Cerebellar cortex (tissue), 1 donor: ENCODE data around the gene SYNE1.
A peak's percentile ranks its signal among the peaks of the same experiment; 100 is the strongest.
"Not testable (repeated sequence)": the region's sequence is repeated elsewhere in the genome, so short reads cannot be mapped to it uniquely, and the experiment has no call there.

ENCODE experiments used
- DNase-seq: peaks from one replicate; pipeline ENCODE4 v3.0.0-alpha.2; 2015; ENCODE audit warnings: low spot score

The SYNE1 gene

DNA sequence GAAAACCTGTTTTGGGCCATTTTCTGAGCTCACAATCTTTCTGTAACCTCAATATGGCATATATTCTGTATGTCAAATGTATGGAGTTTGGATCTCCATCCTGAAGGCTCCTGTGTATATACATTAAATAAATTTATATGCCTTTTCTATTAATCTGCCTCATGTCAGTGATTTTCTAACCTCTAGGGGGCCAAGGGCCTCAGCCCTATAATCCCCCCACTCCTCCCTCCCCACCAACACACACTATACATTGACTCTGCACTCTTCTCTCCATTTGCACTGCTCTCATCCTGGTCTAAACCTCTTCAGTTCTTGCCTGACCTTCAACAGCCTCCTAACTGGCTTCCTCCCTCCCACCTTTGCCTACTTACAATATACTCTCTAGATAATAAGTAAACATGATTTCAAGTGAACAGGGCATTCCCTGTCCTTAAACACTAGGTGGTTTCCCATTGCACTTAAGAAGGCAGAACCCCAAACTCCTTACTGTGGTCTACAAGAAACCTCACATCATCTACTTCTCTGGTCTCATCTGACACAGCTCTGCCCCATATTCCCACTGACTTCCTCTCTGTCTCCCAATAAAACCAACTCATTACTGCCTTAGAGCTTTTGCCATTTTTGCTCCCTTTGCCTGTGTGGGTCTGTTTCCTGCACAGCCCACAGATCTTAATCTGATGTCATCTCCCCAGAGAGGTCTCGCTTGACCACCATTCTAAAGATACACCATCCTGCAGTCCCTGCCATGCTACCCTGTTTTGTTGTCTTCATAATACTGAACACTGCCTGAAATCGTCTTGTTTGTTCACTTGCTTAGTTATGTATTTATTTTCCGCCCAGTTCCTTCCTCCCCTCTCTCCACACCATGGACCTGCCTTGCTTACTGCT is 213.7 kb downstream of the SYNE1 start:
- no peak for DNase-seq

- DNase-seq = not testable (repeated sequence)
Observed at GRCh38 chr6:152421496-152421895, 215.7 kb downstream of the SYNE1 start.

DNA sequence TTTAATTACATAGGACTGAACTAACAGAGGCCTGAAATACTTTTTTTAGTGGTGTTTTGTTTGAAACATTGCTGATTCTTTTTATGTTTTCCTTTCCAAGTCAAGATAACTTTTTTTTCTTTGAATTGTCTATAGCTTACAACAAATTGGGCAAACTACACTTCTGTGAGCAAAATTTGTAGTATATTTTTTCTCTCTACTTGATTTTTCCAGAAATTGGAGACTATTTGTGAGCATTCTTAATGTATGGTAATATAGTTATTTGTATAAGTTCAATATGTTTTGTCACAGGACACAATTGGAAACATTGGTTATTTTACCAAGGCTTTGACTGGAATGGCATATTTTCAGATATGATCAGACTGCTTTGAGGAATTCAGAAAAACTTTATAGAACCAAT is 216.5 kb downstream of the SYNE1 start:
- DNase-seq = no peak

DNA sequence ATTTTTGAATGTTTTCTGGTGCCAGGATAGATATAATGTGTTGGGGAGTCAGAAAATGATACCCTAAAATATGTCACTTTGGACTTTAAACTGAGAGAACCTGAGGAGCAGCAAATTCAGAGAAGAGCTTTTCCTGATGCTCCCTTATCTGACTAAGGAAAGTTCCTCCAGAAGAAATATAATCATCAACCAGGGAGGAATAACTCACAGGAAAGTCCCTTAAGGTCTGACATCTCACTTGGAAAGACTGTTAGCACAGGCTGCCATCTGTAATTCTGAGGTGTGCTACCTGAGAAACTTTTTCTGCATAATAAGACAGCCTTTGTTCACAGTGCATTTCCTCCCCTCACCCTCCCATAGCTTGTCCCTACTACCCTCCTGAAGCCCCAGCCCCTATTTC is 218.6 kb downstream of the SYNE1 start:
- DNase-seq = no peak

DNA sequence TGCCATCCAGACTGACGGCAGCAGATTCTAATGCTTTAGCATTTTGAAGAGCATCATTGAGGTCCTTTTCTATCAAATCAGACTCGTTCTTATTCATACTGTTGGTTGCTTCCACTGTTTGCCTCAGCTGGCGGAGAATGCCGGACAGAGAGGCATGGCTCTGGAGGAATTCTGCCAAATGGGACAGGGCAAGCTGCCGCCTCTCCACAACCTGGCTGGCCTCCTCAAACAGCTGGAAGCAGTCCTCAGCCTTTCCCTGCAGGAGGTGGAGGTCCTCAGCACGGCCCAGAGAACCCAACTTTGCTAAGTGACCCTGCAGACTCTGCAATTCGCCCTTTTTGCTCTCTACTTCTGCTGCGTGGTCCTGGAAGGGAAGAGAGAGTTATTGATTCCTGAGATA is 220.5 kb downstream of the SYNE1 start:
- peak; percentile 34 for DNase-seq

- DNase-seq = no peak
Observed at GRCh38 chr6:152404936-152405595, 232.1 kb downstream of the SYNE1 start.

DNA sequence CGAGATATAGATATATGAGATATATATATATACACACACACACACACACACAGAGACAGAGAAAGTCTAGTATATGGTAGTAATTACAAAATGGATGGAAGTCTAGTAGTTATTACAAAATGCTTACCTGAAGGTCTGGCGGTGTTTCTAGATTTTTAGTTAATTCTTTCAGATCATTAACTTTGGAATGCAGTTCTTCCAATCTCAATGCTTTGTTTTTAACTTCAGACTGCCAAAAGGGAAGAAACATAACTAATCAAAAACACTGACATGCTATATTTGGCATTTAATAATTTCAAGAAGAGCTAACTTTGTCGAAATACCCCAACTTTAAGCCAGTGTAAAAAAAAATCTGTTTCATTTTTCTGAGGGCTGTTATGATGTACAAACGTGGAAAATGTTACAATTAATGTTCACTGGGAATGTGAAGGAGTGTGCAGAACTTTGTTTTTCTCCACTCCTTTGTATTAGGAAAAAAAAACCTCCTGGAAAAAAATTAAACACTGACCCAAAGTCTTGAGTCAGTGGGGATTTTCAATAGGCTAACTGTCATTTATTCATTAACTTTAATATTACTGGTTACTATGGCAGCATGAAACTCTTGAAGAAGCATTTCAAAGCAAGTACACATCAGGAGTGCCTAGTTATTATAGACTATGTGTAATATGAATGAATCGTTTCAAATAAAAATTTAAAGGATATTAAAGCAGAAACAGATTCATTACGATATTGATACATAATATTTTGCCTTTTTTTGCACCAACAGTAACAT is 232.9 kb downstream of the SYNE1 start:
- DNase-seq = no peak

- DNase-seq = no peak
Observed at GRCh38 chr6:152402791-152403190, 234.4 kb downstream of the SYNE1 start.

DNA sequence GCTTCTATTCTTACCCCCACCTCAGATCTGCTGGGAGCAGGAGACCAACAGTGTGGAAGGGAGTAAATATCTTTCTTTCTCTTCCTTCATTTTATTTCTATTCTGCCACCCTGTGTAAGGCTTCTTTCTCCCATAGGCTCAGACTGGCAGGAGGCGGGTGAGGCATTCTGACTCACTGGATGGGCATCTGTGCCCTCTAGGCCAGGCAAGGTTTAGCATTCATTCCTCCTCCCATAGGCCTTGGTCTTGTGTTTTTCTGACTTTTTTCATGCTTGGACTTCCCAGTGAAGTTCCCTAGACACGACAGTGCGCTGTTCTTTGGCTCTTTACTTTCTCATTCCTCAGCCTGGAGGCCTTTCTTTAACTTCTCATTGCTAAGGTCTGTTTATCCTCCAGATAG is 235.2 kb downstream of the SYNE1 start:
- DNase-seq = no peak

GRCh38 chr6:152399399-152399798 is 237.8 kb downstream of the SYNE1 start:
- no peak for DNase-seq

GRCh38 chr6:152398993-152399392 is 238.2 kb downstream of the SYNE1 start:
- DNase-seq = no peak

- no peak for DNase-seq
Observed at GRCh38 chr6:152398316-152398715, 238.8 kb downstream of the SYNE1 start.

DNA sequence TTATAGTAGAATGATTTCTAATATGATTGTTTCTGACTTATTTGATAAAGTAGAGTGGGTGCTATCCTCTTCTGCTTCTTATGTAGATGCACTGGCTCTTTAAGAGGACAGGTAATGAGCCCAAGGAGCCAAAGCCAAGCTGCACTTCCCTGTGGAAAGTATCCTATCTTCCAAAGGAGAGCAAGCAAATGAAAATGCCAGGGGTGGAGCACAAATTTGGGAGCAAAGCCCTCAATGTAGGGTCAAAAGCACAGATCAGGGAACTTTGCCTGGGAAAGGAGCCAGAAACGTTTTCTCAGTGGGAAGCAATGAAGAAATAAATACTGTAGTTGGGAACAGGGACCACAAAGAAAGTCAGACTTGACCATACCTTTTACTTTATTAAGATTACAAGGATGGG is 242.9 kb downstream of the SYNE1 start:
- DNase-seq = no peak

DNA sequence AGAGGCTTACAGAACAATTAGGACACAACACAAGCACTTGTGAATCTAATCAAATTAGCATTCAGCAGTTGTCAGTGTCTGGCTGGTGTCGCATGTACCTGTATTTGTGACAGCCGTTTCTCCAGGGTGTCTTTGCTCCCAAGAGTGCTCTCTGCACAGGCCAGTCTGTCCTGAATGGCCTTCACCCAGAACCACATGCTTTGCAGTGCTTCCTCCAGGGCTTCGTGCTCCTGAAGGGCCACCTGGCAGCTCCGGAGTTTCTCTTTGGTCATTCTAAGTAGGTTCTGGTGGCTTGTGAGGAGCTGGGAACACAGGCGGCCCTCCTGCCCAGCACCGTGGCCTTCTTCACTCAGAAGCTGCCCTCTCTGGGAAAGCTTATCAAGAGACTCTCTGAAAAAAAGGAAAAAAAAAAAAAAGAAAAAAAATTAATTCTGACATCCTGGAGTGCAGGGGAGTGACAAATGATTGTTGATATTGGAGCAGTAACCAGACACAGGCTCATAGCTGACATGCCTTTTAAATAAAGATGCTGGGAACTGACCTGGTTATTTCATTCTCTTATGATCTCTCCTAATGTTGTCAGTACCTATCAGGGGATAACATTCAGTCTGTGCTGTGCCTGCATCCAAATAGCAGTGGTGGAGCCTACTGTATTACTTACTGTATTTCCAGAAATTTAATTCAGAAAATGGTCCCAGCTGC is 245.8 kb downstream of the SYNE1 start:
- DNase-seq = peak; percentile 37

- no peak for DNase-seq
Observed at GRCh38 chr6:152387091-152387490, 250.1 kb downstream of the SYNE1 start.

DNA sequence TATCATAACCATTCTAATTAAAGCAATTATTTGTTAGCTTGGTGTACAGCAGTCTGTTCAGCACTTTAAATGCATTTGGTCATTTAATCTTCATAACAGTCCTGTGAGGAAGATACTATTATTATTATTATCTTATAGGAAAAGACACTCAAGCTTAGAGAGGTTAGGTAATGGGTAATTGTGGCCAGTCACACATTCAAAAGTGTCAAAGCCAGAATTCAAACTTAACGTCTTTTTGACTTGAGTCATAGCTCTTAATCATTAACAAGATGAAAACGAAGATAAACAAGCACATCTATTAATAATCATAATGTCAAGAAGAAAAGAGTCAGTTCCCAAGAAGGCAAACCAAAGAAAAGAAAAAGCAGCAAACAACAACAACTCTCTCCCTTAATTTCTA is 251.0 kb downstream of the SYNE1 start:
- DNase-seq = no peak

DNA sequence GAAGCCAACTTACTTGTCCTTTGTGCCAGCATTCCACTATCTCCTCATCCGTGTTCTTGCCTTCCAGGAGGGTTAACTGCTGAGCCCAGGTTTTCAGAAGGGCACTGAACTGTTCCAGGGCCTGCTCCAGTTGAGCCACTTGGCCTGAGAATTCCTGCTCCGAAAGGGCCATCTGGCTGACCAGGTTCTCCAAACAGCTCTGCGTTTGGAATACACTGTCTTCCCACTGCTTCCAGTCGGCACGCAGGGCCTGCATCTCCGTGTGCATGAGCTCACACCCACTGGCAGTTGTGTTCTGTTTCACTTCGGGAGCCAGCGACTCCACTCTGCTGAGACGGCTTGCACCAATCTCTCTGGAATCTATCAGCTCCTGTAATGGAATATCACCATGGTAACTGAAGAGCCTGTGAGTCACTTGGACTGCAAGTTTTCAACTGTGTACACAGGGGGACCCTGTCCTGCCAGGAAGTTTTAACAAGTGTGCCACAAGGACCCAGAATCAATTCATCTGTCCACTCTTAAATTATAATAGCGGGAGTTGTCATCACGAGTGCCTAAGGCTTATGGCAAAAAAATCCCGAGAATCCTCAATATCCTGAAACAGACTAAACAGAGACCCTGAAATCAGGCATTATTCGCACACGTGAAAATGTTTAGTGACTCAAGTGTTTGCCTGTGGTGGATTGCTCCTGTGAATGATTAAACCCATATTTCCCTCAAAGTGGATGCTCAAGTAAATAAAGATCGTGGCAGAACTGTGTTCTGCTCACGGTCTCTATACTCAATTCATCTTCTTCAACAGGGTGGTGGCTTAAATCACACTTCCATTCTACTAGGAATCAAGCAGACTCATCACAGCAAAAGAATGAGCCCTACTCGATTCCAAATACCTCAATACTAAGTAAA is 255.9 kb downstream of the SYNE1 start:
- peak; percentile 93 for DNase-seq

DNA sequence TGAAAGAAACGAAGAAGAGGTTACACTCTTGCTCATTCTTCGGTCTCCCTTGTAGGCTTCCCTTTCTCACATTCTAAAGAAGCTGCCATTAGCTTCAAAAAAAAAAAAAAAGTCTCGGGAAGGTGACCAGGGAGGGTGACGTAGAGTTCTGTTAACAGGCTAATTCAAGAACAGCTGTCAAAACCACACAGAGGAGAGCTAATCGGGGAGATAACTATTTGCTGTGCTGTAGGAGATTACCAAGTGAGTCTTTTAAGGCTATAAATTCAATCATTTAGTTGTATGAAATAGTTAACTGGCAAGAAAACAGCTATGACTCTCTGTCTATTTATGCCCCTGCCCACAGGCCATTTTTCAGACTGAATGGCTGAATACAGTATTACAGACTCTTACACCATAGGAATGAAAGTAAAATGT is 256.8 kb downstream of the SYNE1 start:
- DNase-seq = peak; percentile 41

DNA sequence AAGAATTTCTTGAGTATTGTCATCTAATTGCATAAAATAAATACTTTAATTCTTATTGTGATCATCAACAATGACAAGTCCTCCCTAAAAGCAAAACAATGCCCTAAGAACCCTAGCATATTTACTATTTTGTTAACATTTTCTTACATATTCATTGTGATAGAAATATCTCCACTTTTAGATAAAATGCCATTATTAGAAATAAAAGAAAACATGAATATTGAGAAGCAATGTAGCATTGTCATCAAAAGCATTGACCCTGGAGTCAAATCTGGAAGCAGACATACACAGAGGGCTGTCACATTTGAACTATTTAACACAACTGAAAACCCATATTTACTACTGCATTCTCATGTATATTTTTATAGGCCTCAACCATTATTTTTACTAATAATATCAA is 257.7 kb downstream of the SYNE1 start:
- no peak for DNase-seq

GRCh38 chr6:152378169-152378568 is 259.0 kb downstream of the SYNE1 start:
- no peak for DNase-seq

DNA sequence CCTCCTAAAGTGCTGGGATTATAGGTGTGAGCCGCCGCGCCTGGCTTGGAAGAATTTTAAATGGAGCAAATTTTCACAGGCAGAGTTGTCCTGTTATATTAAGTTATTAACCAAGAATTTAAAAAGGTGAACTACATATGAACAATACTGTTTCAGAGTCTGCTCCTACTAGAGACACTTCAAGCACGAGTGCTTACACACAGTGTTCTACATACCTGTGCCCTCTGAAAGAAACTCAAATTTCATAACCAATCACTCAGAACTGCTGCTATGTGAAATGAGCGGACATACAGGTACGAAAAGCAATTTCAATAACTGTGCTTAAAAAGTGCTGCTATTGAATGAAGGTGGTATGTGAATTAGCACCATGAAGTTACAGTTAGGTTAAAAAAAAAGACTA is 262.0 kb downstream of the SYNE1 start:
- DNase-seq = no peak
